Epithelial cell of esophagus (primary cell): ENCODE results near the gene NRP2.
A peak's percentile ranks its signal among the peaks of the same experiment; 100 is the strongest.

Source experiments
- DNase-seq: peaks from one replicate; pipeline ENCODE4 v3.0.0; 2010; ENCODE audit warnings: low read depth
- H3K4me3 ChIP-seq: 2 replicates; pipeline ENCODE4 v1.5.1; 2011; ENCODE audit warnings: mild to moderate bottlenecking, low read length, control low read depth
- CTCF ChIP-seq: IDR thresholded peaks from 2 replicates; pipeline ENCODE4 v1.5.1; 2011; ENCODE audit warnings: low read depth, mild to moderate bottlenecking, low read length, control low read depth, inconsistent platforms; ENCODE audit not compliant: insufficient read depth; ENCODE audit errors: missing control alignments

The NRP2 gene

GRCh38 chr2:205762881-205763280, 80.6 kb downstream of the NRP2 start:
- DNase-seq: no peak
- H3K4me3 ChIP-seq: no peak overlapping the region
- no peak for TF ChIP-seq CTCF

- TF ChIP-seq CTCF: peak; percentile 63
- DNase-seq: peak; percentile 86
- H3K4me3 ChIP-seq: no peak overlapping the region
These were observed 81.5 kb downstream of the NRP2 start for GRCh38 chr2:205763708-205764211.

GRCh38 chr2:205764270-205764746, 82.0 kb downstream of the NRP2 start:
- DNase-seq: no peak
- H3K4me3 ChIP-seq: no peak overlapping the region

GRCh38 chr2:205765151-205765550, 82.8 kb downstream of the NRP2 start:
- no peak for TF ChIP-seq CTCF
- no peak overlapping the region for H3K4me3 ChIP-seq
- DNase-seq: no peak

More at GRCh38 chr2:205764270-205764746, 82.0 kb downstream of the NRP2 start:
- TF ChIP-seq CTCF: no peak

- peak; percentile 97 for TF ChIP-seq CTCF
- no peak overlapping the region for H3K4me3 ChIP-seq
- peak; percentile 68 for DNase-seq
These were observed 84.6 kb downstream of the NRP2 start for GRCh38 chr2:205766779-205767359.

GRCh38 chr2:205767617-205768016, 85.3 kb downstream of the NRP2 start:
- H3K4me3 ChIP-seq: no peak overlapping the region
- TF ChIP-seq CTCF: no peak
- no peak for DNase-seq

- no peak overlapping the region for H3K4me3 ChIP-seq
- TF ChIP-seq CTCF: no peak
- no peak for DNase-seq
These were observed 86.0 kb downstream of the NRP2 start for GRCh38 chr2:205768341-205768740.
